Retinal pigment epithelial cell (primary cell): ENCODE results near the gene KLHL33.

Experiments used
- DNase-seq: peaks from one replicate; pipeline ENCODE4 v3.0.0-alpha.2; 2010; ENCODE audit warnings: low read depth
- H3K4me3 ChIP-seq: 2 replicates; pipeline ENCODE4 v1.5.1; 2011; ENCODE audit warnings: mild to moderate bottlenecking, low read length, control low read depth, moderate library complexity
- TF ChIP-seq, protein P1 (sequence below): conservative IDR thresholded peaks from 2 replicates; pipeline ENCODE4 v1.5.1; 2011; ENCODE audit warnings: low read depth, low read length, control low read depth, inconsistent platforms

Gene KLHL33

DNA sequence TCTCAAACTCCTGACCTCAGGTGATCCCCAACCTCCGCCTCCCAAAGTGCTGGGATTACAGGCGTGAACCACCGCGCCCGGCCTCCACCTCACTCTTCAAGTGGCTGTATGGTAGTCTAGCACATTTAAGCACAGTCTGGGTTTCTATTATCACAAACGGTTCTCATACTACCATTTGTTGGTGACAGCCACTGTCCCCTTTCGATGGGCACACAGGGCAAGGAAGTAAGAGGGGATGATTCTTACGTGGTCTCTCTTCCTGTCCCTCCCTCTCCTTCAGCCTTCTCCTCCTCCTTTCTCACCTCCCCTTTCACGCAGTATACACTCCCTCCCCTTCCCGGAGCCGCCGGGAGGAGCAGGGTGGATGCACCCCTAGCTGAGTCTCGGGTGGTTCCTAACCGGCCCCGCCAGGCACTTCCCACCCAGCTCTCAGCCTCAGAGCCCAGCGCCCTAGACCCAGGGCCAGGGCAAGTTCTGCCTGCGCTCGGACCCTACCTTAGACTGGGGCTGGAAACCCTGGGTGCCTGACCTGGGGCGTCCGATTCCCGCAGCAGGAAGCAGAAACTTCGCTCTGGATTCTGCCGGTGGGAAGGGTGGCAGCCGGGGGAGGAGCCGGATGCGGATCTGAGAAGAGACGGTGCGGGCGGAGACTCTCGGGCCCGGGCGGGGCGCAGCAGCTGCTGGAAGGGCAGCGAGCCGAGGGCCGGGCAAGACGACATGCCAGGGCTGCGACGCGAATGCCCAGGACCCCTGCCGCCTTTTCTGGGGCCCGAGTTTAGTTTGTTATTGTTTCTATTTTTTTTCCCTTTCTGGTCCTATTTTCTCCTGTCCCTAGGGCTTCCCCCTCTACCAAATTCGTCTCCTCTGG, 22.9 kb downstream of the KLHL33 start, which contains the start of gene TEP1:
TSS of gene TEP1 (minus strand) at position 626 of the 868 bp plus-strand sequence. CDS start 5,062 bp downstream, outside the sequence.
- TF ChIP-seq, protein P1, sequence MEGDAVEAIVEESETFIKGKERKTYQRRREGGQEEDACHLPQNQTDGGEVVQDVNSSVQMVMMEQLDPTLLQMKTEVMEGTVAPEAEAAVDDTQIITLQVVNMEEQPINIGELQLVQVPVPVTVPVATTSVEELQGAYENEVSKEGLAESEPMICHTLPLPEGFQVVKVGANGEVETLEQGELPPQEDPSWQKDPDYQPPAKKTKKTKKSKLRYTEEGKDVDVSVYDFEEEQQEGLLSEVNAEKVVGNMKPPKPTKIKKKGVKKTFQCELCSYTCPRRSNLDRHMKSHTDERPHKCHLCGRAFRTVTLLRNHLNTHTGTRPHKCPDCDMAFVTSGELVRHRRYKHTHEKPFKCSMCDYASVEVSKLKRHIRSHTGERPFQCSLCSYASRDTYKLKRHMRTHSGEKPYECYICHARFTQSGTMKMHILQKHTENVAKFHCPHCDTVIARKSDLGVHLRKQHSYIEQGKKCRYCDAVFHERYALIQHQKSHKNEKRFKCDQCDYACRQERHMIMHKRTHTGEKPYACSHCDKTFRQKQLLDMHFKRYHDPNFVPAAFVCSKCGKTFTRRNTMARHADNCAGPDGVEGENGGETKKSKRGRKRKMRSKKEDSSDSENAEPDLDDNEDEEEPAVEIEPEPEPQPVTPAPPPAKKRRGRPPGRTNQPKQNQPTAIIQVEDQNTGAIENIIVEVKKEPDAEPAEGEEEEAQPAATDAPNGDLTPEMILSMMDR, result no peak
- DNase-seq, result peak; percentile 30
- H3K4me3 ChIP-seq, result peak within 1 kb of the TSS; percentile 92

DNA sequence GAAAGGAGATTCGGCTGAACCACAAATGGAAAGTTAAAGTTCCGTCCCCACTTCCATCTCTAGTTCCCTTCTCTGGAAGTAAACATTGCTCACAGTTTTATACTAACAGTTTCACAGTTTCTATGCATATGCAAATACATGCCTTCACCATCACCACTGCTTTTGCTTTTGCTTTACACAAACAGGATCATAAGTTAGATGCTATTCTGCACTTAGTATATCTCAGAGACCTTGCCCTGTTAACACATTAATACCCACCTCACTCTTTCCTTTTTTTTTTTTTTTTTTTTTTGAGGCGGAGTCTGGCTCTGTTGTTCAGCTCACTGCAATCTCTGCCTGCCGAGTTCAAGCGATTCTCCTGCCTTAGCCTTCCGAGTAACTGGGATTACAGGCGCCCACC, 23.6 kb downstream of the KLHL33 start:
- peak overlapping the region; percentile 92 for H3K4me3 ChIP-seq
- no peak for DNase-seq
- TF ChIP-seq, protein P1, result no peak

DNA sequence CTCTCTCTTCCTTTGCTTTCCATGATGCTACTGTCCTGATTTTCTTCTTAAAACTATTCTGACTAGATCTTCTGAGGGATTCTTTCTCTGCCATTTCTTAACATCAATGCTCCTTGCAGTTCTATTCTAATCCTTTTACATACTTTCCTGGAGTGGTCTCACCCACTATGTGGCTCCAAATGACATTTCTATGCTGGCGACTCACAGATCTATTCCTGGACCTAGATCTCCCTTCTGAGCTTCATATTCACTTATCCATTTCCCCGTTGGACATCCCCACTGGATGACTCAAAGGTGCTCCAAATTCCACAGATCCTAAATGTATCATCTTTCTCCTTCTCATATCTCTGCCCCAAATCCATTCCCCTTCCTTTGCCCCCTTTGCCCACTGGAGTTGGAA, 26.7 kb downstream of the KLHL33 start:
- no peak overlapping the region for H3K4me3 ChIP-seq
- TF ChIP-seq, protein P1, result no peak
- no peak for DNase-seq

DNA sequence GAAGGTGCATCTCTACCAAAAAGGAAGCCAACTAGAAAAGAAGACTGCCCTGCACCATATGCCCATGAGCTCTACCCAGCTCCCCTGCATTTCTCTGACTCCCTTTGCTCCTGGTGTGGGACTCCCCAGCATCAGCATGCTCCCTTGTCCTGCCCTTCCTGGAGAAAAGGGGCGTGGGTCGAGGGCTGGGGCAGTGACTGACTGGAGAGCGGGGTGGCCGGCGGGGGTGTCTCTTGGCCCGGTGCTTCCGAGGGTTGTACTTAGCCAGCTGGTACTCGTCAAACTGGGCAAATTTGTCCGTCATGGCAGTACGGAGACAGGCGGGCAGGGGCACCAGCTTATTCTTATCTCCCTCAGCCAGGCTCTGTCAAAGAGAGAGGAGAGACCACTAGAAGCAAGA, 32.4 kb downstream of the KLHL33 start:
- DNase-seq, result no peak
- TF ChIP-seq, protein P1, result no peak

DNA sequence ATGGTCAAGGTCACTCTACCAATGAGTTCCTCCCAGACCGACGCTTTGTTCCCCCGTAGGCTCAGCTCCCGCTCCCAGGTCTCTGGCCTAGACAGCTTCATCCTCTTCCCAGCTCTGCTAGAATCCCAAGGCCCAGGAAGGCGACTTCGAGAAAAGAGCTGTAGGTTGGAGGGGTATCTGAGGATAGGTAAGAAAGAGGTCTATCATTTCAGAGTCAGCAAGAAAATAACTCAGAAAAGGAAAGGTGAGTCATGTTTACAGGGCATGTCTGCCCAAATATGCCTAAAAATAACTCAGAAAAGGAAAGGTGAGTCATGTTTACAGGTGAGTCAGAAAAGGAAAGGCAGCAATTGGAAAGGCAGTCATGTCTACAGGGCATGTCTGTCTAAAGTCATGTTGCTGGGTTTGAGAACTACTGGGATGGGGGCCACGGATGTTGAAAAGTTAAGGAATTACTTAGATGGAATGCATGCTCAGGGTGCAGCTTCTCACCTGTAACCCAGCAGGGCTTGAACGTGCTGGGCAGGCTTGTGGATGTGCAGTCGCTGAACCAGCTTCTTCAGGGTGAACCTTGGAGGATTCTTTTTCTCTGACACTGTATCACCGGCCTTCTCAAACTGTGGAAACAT, 34.9 kb downstream of the KLHL33 start:
- no peak overlapping the region for H3K4me3 ChIP-seq
- TF ChIP-seq, protein P1, result no peak
- DNase-seq, result no peak

More for the DNA sequence above, 32.4 kb downstream of the KLHL33 start:
- no peak overlapping the region for H3K4me3 ChIP-seq

DNA sequence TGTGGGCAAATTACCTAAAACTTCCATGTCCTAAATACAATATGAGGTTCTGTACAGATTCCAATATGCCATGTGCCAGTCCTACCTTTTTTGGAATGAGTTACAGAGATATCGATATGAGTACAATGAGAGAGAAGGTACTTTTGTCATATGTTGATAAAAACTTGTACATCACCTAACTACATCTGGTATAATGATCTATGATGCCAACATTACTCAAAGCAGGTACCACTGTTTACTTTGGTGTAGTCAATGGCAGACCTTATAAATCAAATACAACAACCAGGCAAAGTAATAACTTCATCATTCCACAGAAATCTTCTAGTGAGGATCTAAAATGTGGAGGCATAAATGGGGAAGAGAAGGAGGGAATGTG, 35.4 kb downstream of the KLHL33 start:
- no peak overlapping the region for H3K4me3 ChIP-seq
- TF ChIP-seq, protein P1, result no peak
- no peak for DNase-seq
